GM19372 (cell line): ENCODE data around the gene JHY.
"Not testable (repeated sequence)": the region's sequence is repeated elsewhere in the genome, so short reads cannot be mapped to it uniquely, and the experiment has no call there.

Experiments
- ATAC-seq: cut with Tn5 transposase; IDR thresholded peaks from one replicate; pipeline ENCODE4 v1.9.1; 2021; ENCODE audit warnings: mild to moderate bottlenecking, low read depth, moderate library complexity; ENCODE audit not compliant: unreplicated experiment

JHY gene

DNA sequence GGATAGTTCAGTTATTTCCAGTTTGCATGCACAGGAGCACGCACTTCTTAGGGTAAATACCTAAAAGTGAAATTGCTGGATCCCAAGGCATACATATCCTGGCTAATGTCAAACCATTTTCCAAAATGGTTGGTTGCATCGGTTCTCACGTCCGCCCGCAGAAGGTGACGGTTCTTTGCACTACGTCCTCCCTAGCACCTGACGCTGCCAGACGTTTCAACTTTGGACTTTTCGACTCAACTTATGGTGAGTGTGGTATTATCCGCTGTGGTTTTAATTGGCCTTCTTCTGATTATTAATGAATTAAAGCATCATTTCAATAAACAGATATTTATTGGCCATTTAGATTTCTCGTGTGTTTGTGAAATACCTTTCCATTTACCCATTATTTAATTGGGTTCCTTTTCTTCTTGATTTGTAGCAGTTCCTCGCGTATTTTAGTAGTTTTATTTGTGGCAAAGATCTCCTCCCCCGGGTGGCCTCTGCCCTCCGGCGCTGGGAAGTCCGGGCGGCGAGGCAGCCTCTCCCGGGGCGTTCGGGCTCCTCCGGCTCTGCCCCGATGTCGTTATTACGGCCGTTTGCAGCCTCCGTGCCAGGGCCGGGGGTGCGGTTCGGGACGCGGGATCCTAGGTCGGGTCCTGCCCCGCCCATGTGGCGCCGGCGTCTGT, at the start of gene JHY:
Gene JHY, plus strand, starts transcription at position 571 of the 668 bp plus-strand sequence. CDS start 3,091 bp downstream, outside the sequence.
- no peak for ATAC-seq

DNA sequence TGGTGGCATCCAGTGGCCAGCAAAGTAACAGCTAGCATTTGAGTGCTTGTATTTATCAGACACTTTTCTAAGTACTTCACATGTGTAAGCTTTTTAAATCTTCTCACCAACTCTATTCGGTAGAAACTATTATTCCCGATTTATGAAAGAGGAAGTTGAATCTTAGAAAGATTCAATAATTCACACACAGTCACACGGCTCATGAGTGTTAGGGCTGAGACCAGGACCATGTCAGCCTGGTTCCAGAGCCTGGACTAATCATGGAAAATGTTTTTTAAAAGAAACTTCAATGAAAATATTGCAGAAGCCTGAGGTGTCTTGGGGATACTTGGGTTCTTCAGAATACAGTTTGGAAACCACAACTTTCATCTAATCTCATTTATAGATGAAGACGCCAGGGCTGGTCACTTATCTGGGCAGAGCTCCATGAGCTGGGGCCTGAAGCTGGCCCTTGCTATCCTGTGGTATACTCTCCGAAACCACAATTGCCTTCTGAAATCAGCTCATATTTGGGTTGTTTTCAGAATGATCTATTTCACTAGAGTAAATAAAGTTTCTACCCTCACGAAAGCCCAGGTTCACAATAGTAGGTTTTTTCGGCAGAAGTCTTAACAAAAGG, 48.6 kb upstream of the JHY start:
- ATAC-seq = no peak

DNA sequence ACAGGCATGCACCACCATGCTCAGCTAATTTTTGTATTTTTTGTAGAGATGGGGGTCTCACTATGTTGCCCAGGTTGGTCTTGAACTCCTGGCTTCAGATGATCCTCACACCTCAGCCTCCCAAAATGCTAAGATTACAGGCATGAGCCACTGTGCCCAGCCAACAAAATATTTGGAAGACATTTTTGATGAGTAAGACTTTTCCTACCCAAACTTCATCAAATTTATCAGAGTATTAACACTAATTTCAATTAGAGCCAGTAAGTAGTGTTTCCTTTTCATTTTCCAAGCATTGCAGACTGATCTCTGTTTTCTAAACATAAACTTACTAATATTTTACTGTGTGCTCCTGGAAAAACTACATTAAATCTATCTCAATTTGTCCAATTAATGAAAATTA, 45.6 kb upstream of the JHY start:
- ATAC-seq = no peak

DNA sequence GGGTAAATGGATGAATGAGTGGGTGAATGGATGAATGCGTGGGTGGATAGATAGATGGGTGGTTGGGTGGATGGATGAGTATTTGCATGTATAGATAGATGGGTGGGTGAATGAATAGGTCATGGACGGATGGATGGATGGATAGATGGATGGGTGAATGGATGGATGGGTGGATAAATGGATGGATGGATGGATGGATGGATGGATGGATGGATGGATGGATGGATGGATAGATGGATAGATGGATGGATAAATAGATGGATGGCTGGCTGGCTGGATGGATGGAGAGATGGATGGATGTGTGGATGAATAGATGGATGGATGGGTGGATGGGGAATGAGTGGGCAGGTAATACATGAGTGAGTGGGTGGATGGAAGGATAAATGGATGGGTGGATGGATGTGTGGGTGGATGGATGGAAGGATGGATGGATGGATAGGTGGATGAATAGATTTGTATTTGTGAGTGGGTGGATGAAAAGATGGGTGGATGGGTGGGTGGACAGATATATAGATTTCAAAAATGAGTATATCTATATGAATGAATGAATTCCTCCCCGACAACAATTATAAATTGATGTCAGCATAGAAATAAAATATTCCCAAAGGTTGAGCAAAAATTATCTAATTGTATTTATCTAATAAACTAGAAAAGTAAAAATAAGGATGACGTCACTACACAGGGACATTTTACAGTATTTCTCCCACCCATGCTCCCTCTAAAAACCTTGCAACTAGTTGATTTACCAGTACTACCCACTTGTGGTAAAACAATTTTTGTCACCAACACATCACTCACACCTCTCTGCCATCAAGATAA, 44.8 kb upstream of the JHY start:
- no peak for ATAC-seq

DNA sequence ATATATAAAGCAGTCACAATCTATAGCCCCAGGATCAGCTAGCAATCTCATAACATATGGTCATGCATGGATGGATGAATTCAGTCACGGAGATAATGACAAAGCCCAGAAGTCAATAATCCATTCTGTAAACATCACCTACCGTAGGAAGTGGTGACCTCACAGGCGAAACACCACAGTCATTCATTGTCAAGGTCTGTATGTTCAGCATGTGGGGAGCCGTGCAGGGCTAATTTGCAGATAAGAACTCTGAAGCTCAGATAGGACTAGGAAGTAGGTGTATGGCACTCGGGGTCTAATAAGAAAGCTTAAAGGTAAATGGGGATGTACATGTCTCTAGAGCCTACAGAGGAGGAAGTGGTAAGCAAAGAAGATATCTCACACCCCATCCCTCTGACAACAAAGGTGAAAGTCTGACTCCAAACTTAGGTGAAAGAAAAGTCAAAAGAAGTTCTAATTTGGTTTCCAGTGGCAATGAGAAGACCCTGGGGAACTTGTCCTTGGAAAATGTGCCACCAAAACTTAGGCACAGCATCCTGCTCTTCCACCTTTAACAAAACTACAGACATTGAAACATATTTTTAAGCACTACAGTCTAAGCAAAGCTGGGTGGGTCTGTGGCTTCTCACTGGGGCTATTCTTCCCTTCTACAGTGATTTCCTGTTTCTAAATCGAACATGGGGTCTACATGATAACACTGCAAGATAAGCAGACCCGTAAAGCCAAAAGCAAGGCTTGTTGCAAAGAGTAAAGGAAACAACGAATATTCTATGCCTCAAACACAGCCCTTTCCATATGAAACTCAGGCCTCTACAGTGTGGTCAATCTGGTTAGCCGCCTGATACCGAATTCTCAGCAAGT, 39.0 kb upstream of the JHY start:
- no peak for ATAC-seq

DNA sequence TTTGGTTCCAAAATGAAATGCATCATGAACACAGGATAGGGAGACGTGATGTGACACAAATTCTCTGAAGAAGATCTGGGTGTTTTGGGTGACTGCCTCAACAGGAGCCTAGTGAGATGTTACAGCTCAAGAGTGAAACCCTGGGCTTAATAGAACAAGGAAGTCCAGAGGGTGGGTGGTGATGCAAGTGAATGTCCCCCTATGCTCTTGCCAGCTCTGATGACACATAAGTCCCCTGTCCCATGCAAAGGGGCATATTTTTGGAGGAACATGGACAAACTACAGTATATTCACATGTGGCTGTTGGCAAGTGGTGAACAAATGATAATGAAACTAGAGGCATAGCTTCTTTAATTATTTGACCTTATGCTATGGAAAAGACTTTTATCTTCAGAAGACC, 35.1 kb upstream of the JHY start:
- ATAC-seq = no peak

DNA sequence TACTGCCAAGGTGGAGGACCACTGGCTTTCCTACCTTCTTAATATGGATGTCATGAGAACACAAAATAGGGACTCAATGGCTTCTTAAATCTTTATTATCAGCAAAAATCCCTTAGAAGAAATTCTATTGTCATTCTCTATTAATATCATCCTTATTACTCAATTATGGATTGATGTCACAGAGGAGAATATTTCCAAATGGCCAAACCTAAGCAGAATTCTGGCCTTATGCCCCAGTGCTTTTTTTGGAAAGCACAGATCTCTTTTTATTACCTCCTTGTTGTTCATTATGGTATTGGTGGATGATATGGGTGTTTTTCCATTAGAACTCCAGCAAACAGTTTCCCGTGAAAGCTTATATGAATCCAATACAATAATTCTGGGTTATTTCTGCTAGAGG, 34.4 kb upstream of the JHY start:
- ATAC-seq = no peak

DNA sequence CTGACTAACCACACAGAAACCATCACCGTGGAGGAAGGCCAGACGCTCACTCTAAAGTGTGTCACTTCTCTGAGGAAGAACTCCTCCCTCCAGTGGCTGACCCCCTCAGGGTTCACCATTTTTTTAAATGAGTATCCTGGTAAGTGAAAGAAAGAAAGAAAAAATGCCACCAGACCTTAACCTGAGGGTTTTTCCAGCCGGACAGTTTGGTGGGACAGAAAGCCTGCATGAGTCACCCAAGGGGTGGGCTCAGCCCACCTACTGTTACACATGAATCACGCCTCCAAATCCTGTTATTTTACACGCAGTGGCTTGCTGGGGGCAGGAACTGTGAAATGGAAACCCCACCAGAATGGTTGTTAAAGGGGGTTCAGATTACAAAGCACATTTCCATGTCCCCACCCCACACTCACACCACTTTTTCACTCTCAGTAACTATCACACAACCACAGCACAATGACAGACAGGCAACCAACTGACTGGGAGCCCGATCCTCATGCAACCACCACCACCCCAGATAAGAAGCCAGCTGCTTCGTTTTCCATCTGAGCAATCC, 32.4 kb upstream of the JHY start:
- no peak for ATAC-seq

DNA sequence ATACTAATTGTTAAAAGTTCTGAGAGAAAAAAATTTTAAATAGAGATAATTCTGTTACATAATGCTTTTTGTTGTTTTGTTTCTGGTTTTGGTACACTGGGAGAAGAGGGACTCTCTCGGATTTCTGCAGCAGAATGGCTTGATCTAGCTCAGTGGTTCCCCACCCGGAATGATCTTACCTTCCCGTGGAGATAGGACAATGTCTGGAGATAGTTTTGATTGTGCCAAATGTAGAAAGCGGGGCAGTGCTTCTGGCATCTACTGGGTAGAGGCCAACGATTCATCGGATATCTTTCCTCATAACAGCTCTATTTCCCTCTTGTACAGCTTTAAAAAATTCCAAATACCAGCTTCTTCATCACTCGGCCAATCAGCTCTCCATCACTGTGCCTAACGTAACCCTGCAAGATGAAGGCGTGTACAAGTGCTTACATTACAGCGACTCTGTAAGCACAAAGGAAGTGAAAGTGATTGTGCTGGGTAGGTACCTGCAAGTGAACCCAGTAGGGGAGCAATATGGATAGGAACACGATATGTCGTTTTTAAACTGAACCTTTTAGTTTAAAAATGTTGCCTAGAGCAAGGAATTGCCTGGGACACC, 31.1 kb upstream of the JHY start:
- ATAC-seq = no peak

DNA sequence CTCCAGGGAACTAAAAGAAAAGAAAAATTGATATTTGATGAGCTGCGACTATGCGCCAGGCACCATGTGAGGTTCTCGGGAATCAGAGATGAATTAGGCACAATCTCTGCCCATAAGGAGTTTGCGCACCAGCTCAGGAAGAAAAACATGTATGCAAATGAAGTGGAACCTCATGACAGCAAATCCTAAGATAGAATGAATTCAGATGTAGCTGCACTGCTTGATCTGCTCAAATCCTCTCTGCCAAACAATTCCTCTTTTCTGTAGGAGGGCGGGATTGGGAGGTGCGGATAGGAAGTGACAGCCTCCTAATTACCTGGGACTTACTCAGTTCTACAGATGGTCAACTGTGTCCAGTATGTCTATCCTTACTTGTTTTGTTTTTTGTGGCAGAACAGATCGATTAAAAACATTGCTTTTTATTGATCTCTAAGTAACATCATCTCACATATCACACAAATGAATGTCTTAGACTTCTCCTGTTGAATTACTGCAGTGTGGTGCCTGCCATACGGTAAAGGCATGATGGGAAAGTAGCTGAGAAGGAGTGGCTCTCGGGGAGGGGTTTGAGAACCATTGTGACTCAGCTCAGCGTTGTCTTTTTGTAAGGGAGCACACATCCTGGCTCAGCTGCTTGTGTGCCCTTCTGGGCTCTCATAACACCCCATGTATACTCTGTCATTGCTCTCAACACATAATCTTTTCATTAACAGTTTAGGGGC, 30.3 kb upstream of the JHY start:
- ATAC-seq = no peak

DNA sequence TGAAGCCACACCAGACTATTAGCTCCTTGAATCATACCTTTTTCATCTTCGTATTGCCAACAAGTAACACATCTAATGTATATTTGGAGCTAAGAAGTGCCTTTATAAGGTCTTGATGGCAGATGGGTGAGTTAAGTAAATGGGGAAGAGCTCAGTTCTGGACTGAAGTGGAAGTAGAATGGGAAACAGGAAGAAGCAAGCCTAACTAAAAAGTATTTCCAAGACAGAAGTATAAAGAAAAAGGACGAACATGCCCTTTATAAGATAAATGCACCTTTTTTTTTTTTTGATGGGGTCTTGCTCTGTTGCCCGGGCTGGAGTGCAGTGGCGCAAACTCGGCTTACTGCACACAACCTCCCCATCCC, 29.8 kb upstream of the JHY start:
- ATAC-seq = no peak

DNA sequence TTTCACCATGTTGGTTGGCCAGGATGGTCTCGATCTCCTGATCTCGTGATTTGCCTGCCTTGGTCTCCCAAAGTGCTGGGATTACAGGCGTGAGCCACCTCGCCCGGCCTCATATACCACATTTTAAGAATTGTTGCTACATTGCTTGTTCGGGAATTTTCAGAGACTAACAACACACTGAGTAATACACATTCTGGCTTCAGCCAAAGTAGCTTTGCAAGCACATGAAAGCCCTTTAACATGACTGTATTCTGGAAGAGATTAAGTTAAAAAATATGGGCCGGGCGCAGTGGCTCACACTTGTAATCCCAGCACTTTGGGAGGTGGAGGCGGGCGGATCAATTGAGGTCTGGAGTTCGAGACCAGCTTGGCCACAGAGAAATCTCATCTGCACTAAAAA, 29.3 kb upstream of the JHY start:
- ATAC-seq = no peak

DNA sequence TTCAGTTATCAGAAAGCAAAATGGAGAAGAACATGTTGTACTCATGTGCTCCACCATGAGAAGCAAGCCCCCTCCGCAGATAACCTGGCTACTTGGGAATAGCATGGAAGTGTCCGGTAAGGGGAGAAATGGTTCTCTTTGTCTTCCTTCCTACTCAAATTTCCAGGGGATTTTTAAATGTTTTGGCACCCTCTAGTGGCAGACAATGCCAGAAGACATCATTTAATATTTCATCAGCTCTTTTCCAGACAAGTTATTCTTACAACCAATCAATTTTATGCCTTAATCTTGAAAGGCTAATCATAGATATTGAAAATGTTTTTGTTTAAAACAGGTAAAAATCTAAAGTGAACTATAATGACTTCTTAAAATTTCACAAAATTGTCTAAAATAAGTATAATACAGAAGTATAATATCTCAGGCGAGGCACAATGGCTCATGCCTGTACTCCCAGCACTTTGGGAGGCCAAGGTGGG, 28.6 kb upstream of the JHY start:
- no peak for ATAC-seq

DNA sequence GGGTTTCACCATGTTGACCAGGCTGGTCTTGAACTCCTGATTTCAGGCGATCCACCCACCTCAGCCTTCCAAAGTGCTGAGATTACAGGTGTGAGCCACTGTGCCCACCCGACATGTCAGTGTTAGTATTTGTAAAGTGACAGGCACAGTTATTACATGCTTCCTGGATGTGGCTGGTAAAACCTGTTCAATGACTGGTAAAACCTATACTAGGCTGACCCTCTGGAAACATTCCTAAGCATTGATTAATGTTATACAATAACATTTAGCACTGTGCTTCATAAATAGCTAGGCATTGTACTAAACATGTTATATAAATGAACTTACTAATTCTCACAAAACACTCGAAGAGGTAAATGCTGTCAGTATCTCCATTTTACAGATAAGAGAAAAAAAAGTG, 20.9 kb upstream of the JHY start:
- ATAC-seq = no peak

DNA sequence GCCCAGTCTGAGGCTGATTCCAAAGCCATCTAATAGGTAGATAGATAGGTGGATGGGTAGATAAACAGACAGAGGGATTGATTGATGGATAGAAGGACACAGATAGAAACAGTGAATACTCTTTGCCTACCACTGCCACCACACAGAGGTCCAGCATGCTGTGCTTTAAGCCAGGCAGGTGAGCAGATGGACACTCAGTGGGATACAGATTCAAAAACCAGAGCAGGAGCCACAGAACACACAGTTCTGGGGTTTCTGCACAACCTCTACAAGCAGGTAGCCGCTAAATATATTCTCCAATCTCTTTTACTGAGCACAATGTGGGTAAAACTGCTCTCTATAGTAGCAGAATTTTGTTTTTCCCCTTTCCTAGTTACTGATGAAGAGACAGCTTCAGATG, 20.5 kb upstream of the JHY start:
- no peak for ATAC-seq

DNA sequence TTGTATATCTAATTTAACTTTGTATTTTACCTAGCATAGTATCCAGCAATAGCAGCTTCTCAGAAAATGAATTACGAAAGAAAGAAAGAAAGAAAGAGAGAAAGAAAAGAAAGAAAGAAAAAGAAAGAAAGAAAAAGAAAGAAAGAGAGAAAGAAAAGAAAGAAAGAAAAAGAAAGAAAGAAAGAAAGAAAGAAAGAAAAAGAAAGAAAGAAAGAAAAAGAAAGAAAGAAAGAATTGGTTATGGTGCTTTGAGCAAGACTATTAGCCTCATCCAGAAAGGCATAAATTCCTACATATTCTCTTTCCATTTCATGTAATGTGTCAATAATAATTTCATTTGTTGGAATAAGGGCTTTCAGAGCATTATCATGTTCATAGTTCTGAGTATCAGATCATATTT, 19.4 kb upstream of the JHY start:
- ATAC-seq = not testable (repeated sequence)

DNA sequence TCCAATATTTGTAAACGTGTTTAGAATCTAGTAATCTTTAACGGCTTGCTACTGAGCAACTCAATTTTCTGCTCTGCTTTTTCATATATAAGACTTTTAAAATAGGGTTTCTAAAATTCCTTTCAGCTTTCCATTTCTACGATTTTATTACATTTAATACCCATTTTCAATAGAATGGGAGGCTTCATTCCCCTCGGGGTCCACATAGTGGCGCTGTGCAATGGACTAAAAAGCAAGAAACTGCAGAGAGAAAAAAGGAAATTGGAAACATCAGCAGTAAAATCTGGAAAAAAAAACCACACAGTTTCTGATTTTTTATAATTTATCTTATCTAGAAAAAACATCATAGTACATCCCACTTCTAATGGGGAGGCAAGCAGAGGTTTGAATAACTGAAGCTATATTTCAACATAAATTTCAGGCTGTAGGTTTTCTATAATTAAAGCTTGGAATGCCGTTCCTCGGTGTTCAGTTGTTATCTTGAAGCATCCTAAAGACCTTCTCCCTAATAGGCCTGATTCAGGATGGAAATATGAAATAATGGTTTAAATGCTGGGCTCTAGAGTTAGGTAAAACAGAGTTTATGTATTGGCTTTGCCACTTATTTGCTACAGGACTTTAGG, 18.7 kb upstream of the JHY start:
- no peak for ATAC-seq

DNA sequence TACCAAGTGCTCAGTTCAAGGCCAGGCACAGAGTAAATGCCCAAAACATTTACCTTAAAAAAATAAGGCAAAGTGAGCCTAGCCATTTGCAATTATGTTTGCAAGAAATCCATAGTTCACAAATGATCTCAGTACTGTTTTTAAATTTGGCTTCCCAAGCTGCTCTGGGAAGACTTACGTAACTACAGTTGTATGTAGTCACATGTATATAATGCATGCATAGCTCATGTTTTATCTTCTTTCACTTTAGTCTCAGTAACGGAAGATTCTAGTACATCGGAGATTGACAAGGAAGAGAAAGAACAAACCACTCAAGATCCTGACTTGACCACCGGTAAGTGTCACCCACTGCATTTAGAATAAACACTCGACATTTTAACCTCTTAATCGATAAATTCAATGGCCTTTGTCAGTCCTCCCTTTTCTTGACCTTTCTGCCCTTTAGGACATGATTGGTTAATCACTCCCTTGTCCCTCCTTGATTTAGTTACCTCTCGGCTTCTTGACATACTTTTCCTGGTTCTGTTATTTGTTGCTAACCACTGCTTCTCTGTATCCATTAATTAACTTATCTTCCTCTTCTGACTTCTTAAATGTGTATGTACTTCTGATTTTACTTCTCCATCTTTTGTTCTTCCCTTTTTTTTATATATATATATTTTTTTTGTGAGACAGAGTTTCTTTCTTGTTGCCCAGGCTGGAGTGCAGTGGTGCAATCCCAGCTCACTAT, 18.0 kb upstream of the JHY start:
- ATAC-seq = no peak
